Kidney epithelial cell (primary cell): ENCODE data around the gene CENPS. TPM values are rescaled to one million over a fixed set of nuclear protein-coding genes. Genes with fewer than 3 reads are reported as not detected.

Source experiments
- DNase-seq: peaks from one replicate; pipeline ENCODE4 v3.0.0-alpha.2; 2010; ENCODE audit warnings: low read depth
- H3K27me3 ChIP-seq: 2 replicates; pipeline ENCODE4 v1.6.0; 2011; ENCODE audit warnings: low read length; ENCODE audit not compliant: control insufficient read depth, insufficient read depth
- H3K36me3 ChIP-seq: 2 replicates; pipeline ENCODE4 v1.5.1; 2011; ENCODE audit warnings: low read length; ENCODE audit not compliant: control insufficient read depth, insufficient read depth
- H3K4me3 ChIP-seq: 2 replicates; pipeline ENCODE4 v1.5.1; 2011; ENCODE audit warnings: low read depth, mild to moderate bottlenecking, control low read depth, low read length
- CTCF ChIP-seq: IDR thresholded peaks from 2 replicates; pipeline ENCODE4 v1.5.1; 2011; ENCODE audit warnings: mild to moderate bottlenecking, moderate library complexity, low read length, control low read depth, inconsistent platforms; ENCODE audit not compliant: insufficient read depth, poor library complexity, severe bottlenecking
- total RNA-seq: library from RNA; depleted of rRNA; stranded (reverse); fragments of >200 nt; gene quantifications from 2 replicates; pipeline ENCODE4 v1.2.3, GENCODE V29; 2015

CENPS gene
- total RNA-seq, 1 donor from 2014 or later: 6.6 TPM

- no peak for TF ChIP-seq CTCF
- Histone ChIP-seq H3K36me3 (no peaks in the 10 kb centered on the region), H3K4me3 (no peak overlapping the region), H3K27me3 (no peaks in the 10 kb centered on the region)
- no peak for DNase-seq
Measured at GRCh38 chr1:10432910-10433700, 2.9 kb downstream of the CENPS start.

- Histone ChIP-seq H3K36me3 (no peaks in the 10 kb centered on the region), H3K27me3 (no peaks in the 10 kb centered on the region), H3K4me3 (no peak overlapping the region)
- TF ChIP-seq CTCF: no peak
- no peak for DNase-seq
Measured at GRCh38 chr1:10433790-10434189, 3.6 kb downstream of the CENPS start.

GRCh38 chr1:10434590-10434989, 4.4 kb downstream of the CENPS start:
- Histone ChIP-seq H3K4me3 (no peak overlapping the region), H3K27me3 (no peaks in the 10 kb centered on the region), H3K36me3 (no peaks in the 10 kb centered on the region)
- TF ChIP-seq CTCF: no peak
- DNase-seq: no peak

GRCh38 chr1:10437052-10437451, 6.8 kb downstream of the CENPS start:
- TF ChIP-seq CTCF: no peak
- DNase-seq: no peak
- H3K27me3 ChIP-seq: no peaks in the 10 kb centered on the region

GRCh38 chr1:10438677-10439163, 8.5 kb downstream of the CENPS start:
- no peak for DNase-seq
- H3K4me3 ChIP-seq: no peak overlapping the region
- H3K27me3 ChIP-seq: no peaks in the 10 kb centered on the region
- TF ChIP-seq CTCF: no peak
- no peaks in the 10 kb centered on the region for H3K36me3 ChIP-seq

More at GRCh38 chr1:10437052-10437451, 6.8 kb downstream of the CENPS start:
- Histone ChIP-seq H3K36me3 (no peaks in the 10 kb centered on the region), H3K4me3 (no peak overlapping the region)

- no peak for DNase-seq
- H3K36me3 ChIP-seq: no peaks in the 10 kb centered on the region
- H3K4me3 ChIP-seq: no peak overlapping the region
- no peaks in the 10 kb centered on the region for H3K27me3 ChIP-seq
- no peak for TF ChIP-seq CTCF
Measured at GRCh38 chr1:10440305-10440704, 10.1 kb downstream of the CENPS start.
